Activated CD8-positive, alpha-beta memory T cell treated with anti-CD3 and anti-CD28 coated beads, Interleukin-2, amount 50 U/mL, for 1 hour (primary cell): Measurements from ENCODE around the gene MARCHF9.
A peak's percentile ranks its signal among the peaks of the same experiment; 100 is the strongest.
"Not testable (repeated sequence)": the region's sequence is repeated elsewhere in the genome, so short reads cannot be mapped to it uniquely, and the experiment has no call there.

Experiments
- DNase-seq: peaks from one replicate; pipeline ENCODE4 v3.0.0-alpha.2; 2020; ENCODE audit errors: extremely low read depth

The MARCHF9 gene, protein sequence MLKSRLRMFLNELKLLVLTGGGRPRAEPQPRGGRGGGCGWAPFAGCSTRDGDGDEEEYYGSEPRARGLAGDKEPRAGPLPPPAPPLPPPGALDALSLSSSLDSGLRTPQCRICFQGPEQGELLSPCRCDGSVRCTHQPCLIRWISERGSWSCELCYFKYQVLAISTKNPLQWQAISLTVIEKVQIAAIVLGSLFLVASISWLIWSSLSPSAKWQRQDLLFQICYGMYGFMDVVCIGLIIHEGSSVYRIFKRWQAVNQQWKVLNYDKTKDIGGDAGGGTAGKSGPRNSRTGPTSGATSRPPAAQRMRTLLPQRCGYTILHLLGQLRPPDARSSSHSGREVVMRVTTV

DNA sequence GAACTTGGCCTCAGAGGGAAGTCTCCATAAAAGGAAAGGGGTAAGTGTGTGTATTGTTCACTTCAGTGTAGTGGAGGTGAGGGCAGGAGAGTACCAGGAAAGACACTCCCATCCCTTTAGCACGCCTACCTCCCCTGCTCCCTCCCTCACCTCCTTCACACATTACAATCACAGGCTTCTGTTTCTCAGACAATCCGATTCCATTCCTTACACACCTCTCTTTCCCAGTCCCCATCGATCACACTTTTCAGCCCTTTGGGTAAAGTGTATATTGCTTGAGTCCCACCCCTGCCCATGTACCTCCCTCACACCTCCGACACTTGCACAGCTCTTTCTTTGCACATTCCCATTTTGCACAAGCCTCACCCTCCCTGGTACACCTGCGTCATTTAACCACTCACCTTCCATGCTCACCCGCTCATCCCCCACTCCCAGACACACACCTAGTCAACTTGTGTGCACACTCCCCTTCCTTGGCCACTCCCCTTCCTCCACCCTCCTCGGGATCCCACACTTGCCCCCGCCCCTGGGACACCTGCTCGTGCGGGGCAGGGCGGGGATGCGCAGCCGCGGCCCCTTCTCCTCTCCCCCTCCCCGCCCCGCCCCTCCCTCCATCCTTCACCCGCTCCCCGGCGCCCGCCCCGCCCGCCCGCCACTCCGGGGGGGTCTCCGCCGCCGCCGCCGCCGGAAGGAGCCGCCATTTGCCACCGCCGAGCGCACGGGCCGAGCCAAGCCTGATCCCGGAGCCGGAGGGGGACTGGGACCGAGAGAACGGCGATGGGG, at the start of gene MARCHF9:
TSS of gene MARCHF9 (plus strand) at position 693 of the 783 bp plus-strand sequence. CDS start 426 bp downstream, outside the sequence.
- DNase-seq = peak; percentile 74

DNA sequence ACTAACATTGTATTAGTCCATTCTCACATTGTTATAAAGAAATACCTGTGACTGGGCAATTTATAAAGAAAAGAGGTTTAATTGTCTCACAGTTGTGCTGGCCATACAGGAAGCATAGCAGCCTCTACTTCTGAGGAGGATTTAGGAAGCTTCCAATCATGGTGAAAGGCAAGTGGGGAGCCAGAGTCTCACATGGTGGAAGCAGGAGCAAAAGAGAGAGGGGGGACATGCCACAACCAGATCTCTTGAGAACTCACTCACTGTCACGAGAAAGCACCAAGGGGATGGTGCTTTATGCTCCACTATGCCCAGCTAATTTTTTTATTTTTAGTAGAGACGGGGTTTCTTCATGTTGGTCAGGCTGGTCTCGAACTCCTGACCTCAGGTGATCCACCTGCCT, 47.7 kb upstream of the MARCHF9 start:
- DNase-seq = no peak

- DNase-seq = no peak
These were observed 46.6 kb upstream of the MARCHF9 start for GRCh38 chr12:57708296-57708695.

GRCh38 chr12:57712701-57713100, 42.2 kb upstream of the MARCHF9 start:
- DNase-seq = no peak

- no peak for DNase-seq
These were observed 41.7 kb upstream of the MARCHF9 start for GRCh38 chr12:57713209-57713608.

- not testable (repeated sequence) for DNase-seq
These were observed 39.7 kb upstream of the MARCHF9 start for GRCh38 chr12:57715036-57715748.

GRCh38 chr12:57715786-57716185, 39.1 kb upstream of the MARCHF9 start:
- DNase-seq = no peak

DNA sequence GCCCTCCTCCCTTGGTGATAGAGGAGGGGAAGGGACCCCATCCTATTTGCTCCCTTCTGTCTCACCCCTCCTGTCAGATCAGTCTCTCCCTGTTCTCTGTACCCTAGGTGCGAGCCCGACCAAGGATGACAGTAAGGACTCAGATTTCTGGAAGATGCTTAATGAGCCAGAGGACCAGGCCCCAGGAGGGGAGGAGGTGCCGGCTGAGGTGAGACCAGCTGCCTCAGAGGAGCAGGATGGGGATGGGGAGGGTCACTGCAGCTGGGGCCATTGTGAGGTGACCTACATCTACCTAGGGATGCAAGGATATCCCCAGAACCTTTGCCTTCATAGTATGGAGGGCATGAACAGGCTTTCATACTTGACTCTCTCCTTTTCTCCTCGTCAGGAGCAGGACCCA, 38.6 kb upstream of the MARCHF9 start:
- no peak for DNase-seq

DNA sequence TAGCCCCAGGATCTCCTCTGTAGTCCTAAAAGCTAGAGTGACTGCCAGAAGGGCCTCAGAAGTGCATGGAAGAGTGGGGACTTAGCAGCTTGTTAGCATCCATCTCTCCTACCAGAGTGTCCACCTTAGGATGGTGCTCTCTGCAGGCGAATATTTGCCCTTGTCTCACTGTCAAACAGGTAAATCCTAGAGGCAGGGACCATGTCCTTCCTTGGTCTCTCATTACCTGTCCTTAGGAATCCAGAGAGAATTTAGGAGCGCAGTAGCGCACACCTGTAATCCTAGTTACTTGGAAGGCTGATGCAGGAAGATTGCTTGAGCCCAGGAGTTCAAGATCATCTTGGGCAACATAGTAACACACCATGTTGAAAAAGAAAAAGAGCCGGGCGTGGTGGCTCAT, 37.8 kb upstream of the MARCHF9 start:
- no peak for DNase-seq

DNA sequence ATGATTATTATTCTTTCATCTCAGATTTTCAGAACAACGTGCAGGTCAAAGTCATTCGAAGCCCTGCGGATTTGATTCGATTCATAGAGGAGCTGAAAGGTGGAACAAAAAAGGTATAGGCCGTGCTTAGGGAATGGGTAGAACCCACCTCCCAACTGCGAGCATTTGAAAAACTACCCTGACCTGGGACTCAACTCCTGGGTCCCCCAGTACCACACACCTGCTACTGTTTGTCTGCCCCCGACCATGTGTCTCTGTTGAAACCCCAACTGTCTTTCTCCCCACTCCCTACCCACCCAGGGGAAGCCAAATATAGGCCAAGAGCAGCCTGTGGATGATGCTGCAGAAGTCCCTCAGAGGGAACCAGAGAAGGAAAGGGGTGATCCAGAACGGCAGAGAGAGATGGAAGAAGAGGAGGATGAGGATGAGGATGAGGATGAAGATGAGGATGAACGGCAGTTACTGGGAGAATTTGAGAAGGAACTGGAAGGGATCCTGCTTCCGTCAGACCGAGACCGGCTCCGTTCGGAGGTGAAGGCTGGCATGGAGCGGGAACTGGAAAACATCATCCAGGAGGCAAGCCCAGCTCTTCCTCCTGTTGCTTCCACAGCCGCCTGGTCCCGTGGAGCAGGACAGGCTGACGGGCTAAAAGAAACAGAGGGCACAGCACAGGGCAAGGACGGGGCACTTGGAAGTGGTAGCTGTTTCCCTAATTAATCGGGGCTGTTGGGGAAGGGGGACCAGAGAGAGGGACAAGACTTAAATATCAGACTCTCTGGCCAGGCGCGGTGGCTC, 36.9 kb upstream of the MARCHF9 start:
- no peak for DNase-seq

DNA sequence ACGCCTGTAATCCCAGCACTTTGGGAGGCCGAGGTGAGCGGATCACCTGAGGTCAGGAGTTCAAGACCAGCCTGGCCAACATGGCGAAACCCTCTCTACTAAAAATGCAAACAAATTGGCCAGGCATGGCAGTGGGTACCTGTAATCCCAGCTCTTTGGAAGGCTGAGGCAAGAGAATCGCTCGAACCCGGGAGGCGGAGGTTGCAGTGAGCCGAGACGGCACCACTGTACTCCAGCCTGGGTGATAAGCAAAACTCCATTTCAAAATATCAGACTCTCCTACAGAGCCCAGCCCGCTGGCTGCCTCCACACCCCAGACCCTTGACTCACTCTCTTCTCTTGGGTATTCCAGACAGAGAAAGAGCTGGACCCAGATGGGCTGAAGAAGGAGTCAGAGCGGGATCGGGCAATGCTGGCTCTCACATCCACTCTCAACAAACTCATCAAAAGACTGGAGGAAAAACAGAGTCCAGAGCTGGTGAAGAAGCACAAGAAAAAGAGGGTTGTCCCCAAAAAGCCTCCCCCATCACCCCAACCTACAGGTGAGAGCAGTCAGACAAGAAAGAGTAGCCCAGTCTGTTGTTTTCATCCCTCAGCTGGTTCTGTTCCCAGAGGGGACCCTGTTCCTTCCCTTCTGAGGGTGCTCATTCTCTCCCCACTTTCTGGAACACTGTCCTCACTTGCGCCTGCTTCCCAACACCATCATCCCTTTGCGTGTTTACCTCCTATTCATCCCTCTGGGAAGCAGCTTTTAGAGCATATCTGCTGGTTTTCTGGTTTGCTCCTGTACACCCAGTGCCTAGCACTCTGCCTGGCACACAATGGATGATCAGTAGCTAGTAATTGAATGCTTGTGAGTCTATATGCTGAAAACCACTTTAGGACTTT, 36.0 kb upstream of the MARCHF9 start:
- no peak for DNase-seq

GRCh38 chr12:57719777-57720605, 34.9 kb upstream of the MARCHF9 start:
- no peak for DNase-seq

DNA sequence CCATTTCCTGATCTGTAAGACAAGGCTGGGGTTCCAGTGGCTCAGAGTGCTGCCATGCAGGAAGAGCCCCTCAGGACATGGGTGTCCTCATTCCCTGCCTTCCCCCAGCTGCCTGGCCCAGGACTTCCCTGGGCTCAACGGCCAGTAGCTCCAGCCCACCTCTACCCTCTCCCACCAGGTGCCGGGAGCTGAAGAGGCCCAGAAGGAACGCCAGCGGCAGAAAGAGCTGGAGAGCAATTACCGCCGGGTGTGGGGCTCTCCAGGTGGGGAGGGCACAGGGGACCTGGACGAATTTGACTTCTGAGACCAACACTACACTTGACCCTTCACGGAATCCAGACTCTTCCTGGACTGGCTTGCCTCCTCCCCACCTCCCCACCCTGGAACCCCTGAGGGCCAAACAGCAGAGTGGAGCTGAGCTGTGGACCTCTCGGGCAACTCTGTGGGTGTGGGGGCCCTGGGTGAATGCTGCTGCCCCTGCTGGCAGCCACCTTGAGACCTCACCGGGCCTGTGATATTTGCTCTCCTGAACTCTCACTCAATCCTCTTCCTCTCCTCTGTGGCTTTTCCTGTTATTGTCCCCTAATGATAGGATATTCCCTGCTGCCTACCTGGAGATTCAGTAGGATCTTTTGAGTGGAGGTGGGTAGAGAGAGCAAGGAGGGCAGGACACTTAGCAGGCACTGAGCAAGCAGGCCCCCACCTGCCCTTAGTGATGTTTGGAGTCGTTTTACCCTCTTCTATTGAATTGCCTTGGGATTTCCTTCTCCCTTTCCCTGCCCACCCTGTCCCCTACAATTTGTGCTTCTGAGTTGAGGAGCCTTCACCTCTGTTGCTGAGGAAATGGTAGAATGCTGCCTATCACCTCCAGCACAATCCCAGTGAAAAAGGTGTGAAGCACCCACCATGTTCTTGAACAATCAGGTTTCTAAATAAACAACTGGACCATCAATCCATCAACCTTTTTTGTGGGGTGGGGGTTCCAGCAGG, 34.0 kb upstream of the MARCHF9 start:
- no peak for DNase-seq

DNA sequence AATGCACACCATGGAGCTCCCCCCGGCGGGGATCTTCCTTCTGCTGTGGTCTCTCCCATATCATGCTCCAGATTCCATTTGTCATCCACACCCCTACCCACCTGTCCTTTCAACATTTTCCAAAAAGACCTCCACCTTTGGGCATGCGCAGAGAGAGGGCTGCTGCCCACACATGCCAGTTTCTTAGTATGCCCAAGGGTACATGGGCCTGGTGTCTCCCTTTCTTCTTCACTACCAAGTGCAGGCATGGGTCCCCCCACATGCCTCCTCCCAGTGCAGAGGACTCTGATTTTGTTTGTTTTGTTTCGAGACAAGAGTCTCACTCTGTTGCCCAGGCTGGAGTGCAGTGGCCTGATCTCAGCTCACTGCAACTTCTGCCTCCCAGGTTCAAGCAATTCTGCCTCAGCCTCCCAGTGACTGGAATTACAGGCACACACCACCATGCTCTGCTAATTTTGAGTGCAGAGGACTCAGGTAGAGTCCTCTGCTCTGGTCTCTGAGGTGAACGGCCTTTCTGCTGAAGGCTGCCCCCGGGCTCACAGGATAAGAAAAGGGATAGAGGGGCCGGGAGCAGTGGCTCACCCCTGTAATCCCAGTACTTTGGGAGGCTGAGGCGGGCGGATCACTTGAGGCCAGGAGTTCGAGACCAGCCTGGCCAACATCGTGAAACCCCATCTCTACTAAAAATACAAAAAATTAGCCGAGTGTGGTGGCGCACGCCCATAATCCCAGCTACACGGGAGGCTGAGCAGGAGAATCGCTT, 32.9 kb upstream of the MARCHF9 start:
- DNase-seq = not testable (repeated sequence)

DNA sequence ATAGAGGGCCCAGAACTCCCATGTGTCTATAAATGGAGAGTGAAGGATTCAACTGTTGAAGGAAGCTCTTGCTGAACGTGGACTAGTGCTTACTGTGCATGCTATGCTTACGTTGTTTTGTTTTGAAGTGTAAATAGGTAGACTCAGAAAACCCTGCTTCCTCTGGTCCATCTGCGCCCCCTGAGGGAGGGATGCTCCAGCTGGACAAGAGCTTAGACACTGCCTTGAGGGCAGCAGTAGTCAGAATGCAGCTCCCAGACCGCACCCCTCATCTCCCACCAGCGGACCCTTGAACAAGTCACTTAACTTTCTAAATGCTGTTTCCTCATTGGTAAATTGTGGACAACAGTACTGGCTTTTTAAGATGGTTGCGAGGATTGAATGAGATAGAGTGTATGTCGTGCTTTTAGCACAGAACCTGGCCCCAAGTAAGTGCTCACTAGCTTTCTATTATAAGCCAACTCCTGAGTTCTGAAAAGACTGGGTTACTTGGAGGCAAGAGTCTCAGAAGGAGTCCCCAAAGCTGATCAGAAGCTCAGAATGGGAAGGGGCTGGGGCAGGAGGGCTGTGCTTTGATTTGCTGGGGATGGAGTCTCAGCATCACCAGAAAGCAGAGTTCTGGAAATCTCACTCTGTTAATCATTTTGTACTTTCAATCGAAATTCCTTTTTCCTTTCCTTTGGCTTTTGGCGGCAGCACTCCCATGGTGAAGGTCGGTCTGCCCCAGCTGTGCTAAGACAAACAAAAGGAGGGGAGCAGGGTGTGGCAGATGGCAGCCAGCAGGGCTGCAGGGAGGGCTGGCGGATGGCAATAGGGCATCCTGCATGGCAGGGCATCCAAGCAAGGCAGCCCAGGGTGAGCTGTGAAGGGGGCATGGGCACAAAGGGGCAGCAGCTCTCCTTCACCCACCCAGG, 31.9 kb upstream of the MARCHF9 start:
- no peak for DNase-seq

DNA sequence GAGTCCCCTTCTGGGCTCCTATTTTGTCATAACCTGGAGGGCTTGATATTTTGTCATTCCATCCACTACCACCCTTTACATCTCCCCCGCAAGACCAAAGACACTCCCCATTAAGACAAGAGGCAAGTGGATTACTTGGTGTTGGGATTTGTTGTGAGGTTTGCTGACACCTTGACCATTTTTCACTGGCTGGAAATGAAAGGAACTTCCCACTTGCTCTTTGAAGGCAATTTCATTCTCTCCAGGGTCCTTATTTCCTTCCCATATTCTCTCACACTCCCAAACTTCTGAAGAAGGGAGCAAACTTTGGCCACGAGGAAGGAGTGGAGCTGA, 31.3 kb upstream of the MARCHF9 start:
- DNase-seq = no peak
